Body of pancreas (tissue), 4 donors: ENCODE measurements around the gene F2. TPM values are rescaled to one million over a fixed set of nuclear protein-coding genes. Genes with fewer than 3 reads are reported as not detected.

ENCODE experiments used
- ATAC-seq: fragments of 150-250 bp; one replicate; pipeline ENCODE4 v1.9.1; 2016
- DNase-seq, 4 donors: peaks; one replicate each; pipeline ENCODE4 v3.0.0-alpha.2; 2019
- H3K27ac ChIP-seq, 4 donors: fragments of 200-600 bp; sonication (generic); 1 replicate in 3 of 4; 2 replicates in 1 of 4; pipeline versions ENCODE4 v1.5.1 to v1.6.1; 2016 to 2019; ENCODE audit warnings: mild to moderate bottlenecking in 1 of 4, mixed read lengths in 1 of 4, moderate library complexity in 1 of 4
- H3K27me3 ChIP-seq, 2 donors: fragments of 200-600 bp; sonication (generic); one replicate each; pipeline ENCODE4 v1.6.0; 2016; ENCODE audit warnings: mild to moderate bottlenecking in 1 of 2
- H3K36me3 ChIP-seq, 2 donors: fragments of 200-600 bp; sonication (generic); replicated peaks in 1 of 2; 2 replicates each; pipeline ENCODE4 v1.5.1; 2016; ENCODE audit warnings: low read depth in 2 of 2; ENCODE audit not compliant: insufficient read depth in 1 of 2
- H3K4me1 ChIP-seq: fragments of 200-600 bp; sonication (generic); one replicate; pipeline ENCODE4 v1.6.0; 2016
- H3K4me3 ChIP-seq, 2 donors: fragments of 200-600 bp; sonication (generic); 1 replicate in 1 of 2; 2 replicates in 1 of 2; pipeline ENCODE4 v1.5.1; 2016 to 2019
- H3K9me3 ChIP-seq, 3 donors: fragments of 200-600 bp; sonication (generic); 1 replicate in 2 of 3; 2 replicates in 1 of 3; pipeline ENCODE4 v1.5.1; 2016
- POLR2A ChIP-seq, 3 donors: fragments of 450-650 bp; IDR thresholded peaks; one replicate each; pipeline ENCODE4 v1.6.1; 2016; ENCODE audit warnings: antibody characterized with exemption in 3 of 3, mild to moderate bottlenecking in 2 of 3
- WGBS, 2 donors: methylation state at CpG; one replicate each; pipeline ENCODE4 v1.1.5; 2017; 5-methylcytosine and 5-hydroxymethylcytosine counted together
- intact Hi-C: fragments of 100-400 bp; cut with DNase I; formaldehyde crosslinking; loops from one replicate; pipeline ENCODE4 v1.15.1; 2023
- total RNA-seq, 2 donors: library from RNA; depleted of rRNA; stranded (reverse); fragments of >200 nt; gene quantifications; one replicate each; pipeline ENCODE4 v1.1.0, GENCODE V29; 2016
- TF ChIP-seq, protein P1 (sequence below), 7 experiments: fragments of 450-650 bp in 4 of 7; fragments of 200-600 bp in 3 of 7; sonication (generic) in 3 of 7; IDR thresholded peaks; one replicate each; pipeline ENCODE4 v1.5.1; 2016 to 2019; ENCODE audit warnings: antibody characterized with exemption in 7 of 7

The F2 gene
- total RNA-seq, 2 donors from 2014 or later: not detected

- no peak for DNase-seq
- 76 to 85% methylated on average over 9 of the region's 9 CpGs for WGBS, 2 donors
- Histone ChIP-seq H3K4me1 (no peaks in the 10 kb centered on the region), H3K27me3 (no peaks in the 10 kb centered on the region), H3K9me3 (no peaks in the 10 kb centered on the region), H3K27ac (no peak overlapping the region), H3K4me3 (no peak overlapping the region), H3K36me3 (no peaks in the 10 kb centered on the region)
- no peak for TF ChIP-seq POLR2A (IDR thresholded peaks at IDR 0.05)
- TF ChIP-seq, protein P1, sequence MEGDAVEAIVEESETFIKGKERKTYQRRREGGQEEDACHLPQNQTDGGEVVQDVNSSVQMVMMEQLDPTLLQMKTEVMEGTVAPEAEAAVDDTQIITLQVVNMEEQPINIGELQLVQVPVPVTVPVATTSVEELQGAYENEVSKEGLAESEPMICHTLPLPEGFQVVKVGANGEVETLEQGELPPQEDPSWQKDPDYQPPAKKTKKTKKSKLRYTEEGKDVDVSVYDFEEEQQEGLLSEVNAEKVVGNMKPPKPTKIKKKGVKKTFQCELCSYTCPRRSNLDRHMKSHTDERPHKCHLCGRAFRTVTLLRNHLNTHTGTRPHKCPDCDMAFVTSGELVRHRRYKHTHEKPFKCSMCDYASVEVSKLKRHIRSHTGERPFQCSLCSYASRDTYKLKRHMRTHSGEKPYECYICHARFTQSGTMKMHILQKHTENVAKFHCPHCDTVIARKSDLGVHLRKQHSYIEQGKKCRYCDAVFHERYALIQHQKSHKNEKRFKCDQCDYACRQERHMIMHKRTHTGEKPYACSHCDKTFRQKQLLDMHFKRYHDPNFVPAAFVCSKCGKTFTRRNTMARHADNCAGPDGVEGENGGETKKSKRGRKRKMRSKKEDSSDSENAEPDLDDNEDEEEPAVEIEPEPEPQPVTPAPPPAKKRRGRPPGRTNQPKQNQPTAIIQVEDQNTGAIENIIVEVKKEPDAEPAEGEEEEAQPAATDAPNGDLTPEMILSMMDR (IDR thresholded peaks at IDR 0.05): no peak
- no peak for ATAC-seq
- intact Hi-C loops: no loop called here
These were observed 9.6 kb downstream of the F2 start for GRCh38 chr11:46728659-46729040.

DNA sequence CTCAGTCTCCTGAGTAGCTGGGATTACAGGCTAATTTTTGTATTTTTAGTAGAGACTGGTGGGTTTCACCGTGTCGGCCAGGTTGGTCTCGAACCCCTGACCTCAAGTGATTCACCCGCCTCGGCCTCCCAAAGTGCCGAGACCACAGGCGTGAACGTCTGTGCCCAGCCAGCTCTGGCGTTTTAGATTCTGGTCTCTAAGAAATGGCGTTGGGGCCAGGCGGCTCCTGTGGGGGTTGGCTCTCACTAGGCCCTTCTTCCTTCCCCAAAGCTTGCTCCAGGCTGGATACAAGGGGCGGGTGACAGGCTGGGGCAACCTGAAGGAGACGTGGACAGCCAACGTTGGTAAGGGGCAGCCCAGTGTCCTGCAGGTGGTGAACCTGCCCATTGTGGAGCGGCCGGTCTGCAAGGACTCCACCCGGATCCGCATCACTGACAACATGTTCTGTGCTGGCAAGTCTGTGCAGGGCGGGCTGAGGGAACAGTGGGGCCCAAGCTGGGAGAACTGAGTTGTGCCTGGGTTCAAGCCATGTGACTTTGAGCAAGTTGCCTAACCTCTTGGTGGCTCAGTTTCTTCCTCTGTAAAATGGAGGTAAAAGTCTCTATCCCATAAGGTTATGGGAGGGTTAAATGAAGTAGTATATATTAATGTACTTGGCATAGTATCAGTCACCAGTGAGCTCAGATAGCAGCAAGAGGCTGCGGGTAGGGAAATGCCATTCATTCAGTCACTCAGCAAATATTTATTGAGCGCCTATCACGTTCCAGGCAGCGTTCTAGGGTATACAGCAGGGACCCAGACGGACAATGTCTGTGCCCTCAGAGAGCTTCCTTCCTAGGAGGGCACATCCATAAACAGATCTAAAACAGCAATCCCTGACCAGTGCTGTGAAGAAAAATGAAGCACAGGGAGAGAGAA is 10.4 kb downstream of the F2 start:
- no peak for TF ChIP-seq POLR2A (IDR thresholded peaks at IDR 0.05)
- intact Hi-C loops: no loop called here
- WGBS, 2 donors: 75 to 79% methylated on average over 18 to 24 of the region's 24 CpGs
- Histone ChIP-seq H3K4me3 (no peak overlapping the region), H3K9me3 (no peaks in the 10 kb centered on the region), H3K27me3 (no peaks in the 10 kb centered on the region), H3K27ac (no peak overlapping the region), H3K4me1 (no peaks in the 10 kb centered on the region), H3K36me3 (no peaks in the 10 kb centered on the region)
- DNase-seq (no peak), ATAC-seq (no peak)

DNA sequence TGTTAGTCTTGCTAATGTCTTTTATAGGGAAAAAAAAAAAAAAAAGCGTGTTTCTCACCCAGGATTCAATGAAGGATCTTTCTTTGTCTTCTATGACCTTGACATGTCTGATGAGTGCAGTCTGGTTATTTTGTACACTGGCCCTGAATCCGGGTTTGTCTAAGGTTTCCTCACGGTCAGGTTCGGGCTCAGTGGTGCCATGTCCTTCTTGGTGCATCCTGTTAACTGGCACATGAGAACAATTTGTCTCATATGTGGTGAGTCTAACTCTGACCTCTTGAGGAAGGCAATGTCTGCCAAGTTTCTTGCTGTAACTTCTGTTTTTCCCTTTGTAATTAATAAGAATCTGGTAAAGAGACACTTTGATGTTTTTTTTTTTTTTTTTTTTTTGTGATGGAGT is 12.5 kb downstream of the F2 start:
- ATAC-seq (no peak), DNase-seq (no peak)
- H3K4me1 ChIP-seq: no peaks in the 10 kb centered on the region
- H3K9me3 ChIP-seq: no peaks in the 10 kb centered on the region
- H3K27me3 ChIP-seq: no peaks in the 10 kb centered on the region
- no peak overlapping the region for H3K27ac ChIP-seq
- 76 to 81% methylated on average over 4 of the region's 4 CpGs for WGBS, 2 donors
- TF ChIP-seq, protein P1 (IDR thresholded peaks at IDR 0.05): no peak
- no peak overlapping the region for H3K4me3 ChIP-seq
- no peaks in the 10 kb centered on the region for H3K36me3 ChIP-seq
- intact Hi-C loops: no loop called here

- no peak overlapping the region for H3K27ac ChIP-seq
- no peak for TF ChIP-seq POLR2A (IDR thresholded peaks at IDR 0.05)
- TF ChIP-seq, protein P1 (IDR thresholded peaks at IDR 0.05): no peak
- no peaks in the 10 kb centered on the region for H3K27me3 ChIP-seq
- WGBS, 2 donors: 100% methylated on average over 1 of the region's 1 CpG
- no peak overlapping the region for H3K4me3 ChIP-seq
- no peaks in the 10 kb centered on the region for H3K4me1 ChIP-seq
- no peak for DNase-seq
- intact Hi-C loops: no loop called here
- no peaks in the 10 kb centered on the region for H3K9me3 ChIP-seq
- no peak for ATAC-seq
- no peaks in the 10 kb centered on the region for H3K36me3 ChIP-seq
These were observed 14.2 kb downstream of the F2 start for GRCh38 chr11:46733234-46733633.

DNA sequence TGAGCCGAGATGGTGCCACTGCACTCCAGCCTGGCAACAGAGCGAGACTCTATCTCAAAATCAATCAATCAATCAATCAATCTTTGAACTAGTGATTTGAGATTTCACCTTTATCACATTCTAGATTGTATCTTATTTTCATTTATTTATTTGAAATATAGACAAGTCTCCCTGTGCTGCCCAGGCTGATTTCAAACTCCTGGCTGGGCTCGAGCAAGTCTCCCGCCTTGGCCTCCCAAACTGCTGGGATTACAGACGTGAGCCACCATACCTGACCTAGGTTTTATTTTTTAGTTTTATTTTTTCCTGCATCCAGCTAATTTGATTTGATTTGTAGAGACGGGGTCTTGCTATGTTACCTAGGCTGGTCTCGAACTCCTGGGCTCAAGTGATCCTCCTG is 17.1 kb downstream of the F2 start:
- DNase-seq (no peak), ATAC-seq (no peak)
- intact Hi-C loops: no loop called here
- Histone ChIP-seq H3K27me3 (no peaks in the 10 kb centered on the region), H3K27ac (no peak overlapping the region), H3K4me1 (no peaks in the 10 kb centered on the region), H3K4me3 (no peak overlapping the region), H3K9me3 (no peaks in the 10 kb centered on the region), H3K36me3 (no peaks in the 10 kb centered on the region)
- no peak for TF ChIP-seq POLR2A (IDR thresholded peaks at IDR 0.05)
- TF ChIP-seq, protein P1 (IDR thresholded peaks at IDR 0.05): no peak
- 91 to 94% methylated on average over 7 of the region's 7 CpGs for WGBS, 2 donors
